Measurements from ENCODE around the gene LGALSL.

LGALSL gene

DNA sequence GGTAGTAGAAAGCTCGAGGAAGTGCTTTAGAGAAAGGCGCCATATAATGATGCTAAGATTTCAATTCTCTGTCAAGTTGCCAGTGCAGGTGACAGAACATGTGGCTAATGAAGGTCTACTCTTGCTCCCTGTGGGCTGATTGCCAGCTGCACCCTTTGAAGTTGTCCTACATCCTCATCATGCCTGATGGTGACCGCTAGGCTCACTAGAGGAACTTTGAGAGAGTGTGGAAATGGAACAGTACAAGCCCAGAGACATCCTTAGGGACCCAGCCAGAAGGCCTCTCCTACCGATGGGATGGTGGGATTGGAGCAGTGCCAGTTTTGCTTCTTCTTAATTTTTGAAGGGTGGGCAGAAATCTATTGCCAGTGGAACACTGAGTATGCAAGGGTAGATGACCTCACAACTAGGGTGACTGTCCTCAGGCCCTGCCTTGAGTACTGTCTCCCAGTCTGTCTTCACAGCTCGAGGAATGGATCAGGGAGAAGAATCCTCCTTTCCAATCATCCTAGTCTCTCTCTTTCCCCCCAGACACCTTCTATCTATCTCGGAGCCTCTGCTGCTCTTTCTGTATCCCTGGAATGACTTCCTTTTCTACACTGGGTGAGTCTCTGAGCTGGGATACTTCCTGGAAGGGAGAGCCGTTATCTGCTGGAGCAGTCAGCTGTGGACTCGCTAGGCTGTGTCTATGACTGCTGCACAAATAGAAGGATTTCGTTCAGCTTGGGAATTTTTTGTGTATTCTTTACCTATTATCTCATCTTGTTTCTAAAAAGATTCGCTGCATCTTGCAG, 33.5 kb downstream of the LGALSL start:
- H3K36me3 Mint-ChIP-seq (ENCODE audit: low read depth), result no peaks in the 10 kb centered on the region
- intact Hi-C loops (cut with micrococcal nuclease), result loop anchor here (1.0 kb wide), 1 partner anchor 156 kb away; no protein-coding TSS in a partner anchor
- peaks cover 20% of the 10 kb centered on the region for H3K4me1 Mint-ChIP-seq (ENCODE audit: low read depth)
- H3K27ac Mint-ChIP-seq, result no peak overlapping the region
- peaks cover 15% of the 10 kb centered on the region for H3K27me3 Mint-ChIP-seq
- no peaks in the 10 kb centered on the region for H3K9me3 Mint-ChIP-seq
- no peak overlapping the region for H3K4me3 Mint-ChIP-seq

DNA sequence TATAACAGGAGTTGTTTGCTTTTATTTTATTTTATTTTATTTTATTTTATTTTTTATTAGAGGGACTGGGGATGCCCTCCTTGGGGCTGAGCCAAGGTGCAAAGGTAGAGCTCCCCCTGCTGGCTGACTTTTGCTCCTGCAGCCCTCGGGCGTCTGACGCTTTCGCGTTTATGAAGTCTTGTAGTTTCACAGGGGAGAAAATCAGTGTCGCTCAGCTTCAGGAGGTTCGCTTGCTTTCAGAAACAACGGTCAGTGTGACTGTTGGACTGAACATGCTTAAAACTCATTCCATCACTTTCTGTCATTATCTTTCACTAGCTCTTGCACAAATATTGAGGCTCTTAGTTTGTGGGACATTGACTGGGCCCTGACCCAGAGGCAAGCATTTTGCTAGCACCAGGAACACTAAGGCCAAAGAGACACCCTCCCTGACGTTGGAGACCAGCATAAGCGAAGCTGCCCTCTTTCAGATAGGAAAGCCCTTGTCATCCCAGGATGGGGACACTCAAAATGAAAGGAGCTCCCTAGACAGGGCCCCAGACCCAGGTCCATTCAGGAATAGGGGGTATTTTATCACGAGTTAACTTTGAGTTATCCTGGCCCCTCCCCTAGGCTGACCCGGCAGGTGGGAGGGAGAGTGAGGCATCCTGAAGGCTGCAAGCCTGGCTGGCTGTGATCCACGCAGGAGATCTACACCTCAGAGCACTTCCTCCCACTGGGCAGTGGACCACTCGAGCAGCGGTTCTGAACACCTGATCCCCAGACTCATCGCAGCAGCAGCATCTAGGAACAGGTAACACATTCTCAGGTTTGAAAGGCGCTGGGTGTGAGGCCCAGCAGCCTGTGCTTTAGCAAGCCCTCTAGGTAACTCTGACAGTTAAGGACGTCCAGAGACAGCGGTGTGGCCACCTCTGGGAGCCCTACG, 34.4 kb downstream of the LGALSL start:
- peaks cover 20% of the 10 kb centered on the region for H3K4me1 Mint-ChIP-seq (ENCODE audit: low read depth)
- no peaks in the 10 kb centered on the region for H3K9me3 Mint-ChIP-seq
- H3K27me3 Mint-ChIP-seq, result peaks cover 17% of the 10 kb centered on the region
- no peak overlapping the region for H3K4me3 Mint-ChIP-seq
- H3K27ac Mint-ChIP-seq, result no peak overlapping the region
- no peaks in the 10 kb centered on the region for H3K36me3 Mint-ChIP-seq (ENCODE audit: low read depth)
- intact Hi-C loops (cut with micrococcal nuclease), result loop anchor here (1.0 kb wide), 1 partner anchor 157 kb away; no protein-coding TSS in a partner anchor

DNA sequence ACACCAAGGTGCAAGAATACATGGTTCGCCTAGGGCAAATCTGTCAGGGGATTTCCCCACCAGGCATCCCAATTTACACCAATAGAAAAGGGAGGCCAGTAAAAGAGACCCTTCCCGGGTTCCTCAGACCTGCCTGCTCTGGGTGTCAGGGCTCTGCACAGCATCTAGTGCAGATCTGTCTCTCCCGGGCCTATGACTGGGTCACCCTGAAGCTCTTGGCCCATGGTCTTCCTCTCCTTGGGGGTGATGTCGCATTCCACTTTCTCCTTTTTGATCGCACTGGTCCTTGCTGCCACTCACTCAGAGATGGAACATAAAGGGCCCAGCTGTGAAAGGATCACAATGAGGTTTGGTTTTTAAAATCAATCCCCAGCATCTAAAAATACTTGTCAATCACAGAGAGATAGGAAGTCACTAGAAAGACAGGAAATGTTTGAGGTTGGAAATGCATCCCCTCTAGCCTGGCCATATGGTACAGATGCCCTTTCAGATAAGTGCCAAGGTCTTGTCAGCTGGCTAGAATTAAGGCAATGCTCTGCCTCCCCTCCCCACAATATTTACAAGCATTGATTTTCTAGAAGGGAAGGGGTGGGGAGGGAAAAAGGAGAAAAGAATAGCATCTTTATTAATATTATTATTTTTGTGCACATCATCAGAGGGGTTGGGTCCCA, 35.3 kb downstream of the LGALSL start:
- Mint-ChIP-seq H3K27ac (no peak overlapping the region), H3K36me3 (ENCODE audit: low read depth) (no peaks in the 10 kb centered on the region)
- intact Hi-C loops (cut with micrococcal nuclease), result no loop called here

DNA sequence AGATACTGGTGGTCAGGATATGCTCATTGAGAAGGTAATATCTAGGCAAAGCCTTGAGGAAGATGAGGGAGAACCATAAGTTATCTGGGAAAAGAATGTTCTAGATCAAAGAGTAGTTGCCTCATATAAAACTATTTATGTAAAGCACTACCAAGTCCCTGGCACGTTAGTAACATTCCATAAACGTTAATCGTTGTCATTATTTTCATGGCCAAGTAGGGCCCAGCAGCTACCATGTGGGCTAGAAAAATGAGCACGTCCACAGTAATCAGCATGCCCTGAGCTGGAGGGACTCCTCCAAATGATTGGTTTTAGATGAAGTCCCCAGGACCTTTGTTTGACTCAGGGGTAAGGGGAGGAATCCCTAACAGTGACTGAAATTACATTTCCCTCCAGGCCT, 37.5 kb downstream of the LGALSL start:
- H3K27me3 Mint-ChIP-seq, result peaks cover 14% of the 10 kb centered on the region
- no peak overlapping the region for H3K4me3 Mint-ChIP-seq
- intact Hi-C loops (cut with micrococcal nuclease), result loop anchor here (10.0 kb wide), 1 partner anchor 437 kb away; no protein-coding TSS in a partner anchor
- peaks cover 12% of the 10 kb centered on the region for H3K4me1 Mint-ChIP-seq (ENCODE audit: low read depth)
- no peaks in the 10 kb centered on the region for H3K9me3 Mint-ChIP-seq
- no peaks in the 10 kb centered on the region for H3K36me3 Mint-ChIP-seq (ENCODE audit: low read depth)
- H3K27ac Mint-ChIP-seq, result no peak overlapping the region

More for the DNA sequence above, 35.3 kb downstream of the LGALSL start:
- Mint-ChIP-seq H3K4me1 (ENCODE audit: low read depth) (peaks cover 20% of the 10 kb centered on the region), H3K9me3 (no peaks in the 10 kb centered on the region), H3K4me3 (no peak overlapping the region), H3K27me3 (peaks cover 17% of the 10 kb centered on the region)

DNA sequence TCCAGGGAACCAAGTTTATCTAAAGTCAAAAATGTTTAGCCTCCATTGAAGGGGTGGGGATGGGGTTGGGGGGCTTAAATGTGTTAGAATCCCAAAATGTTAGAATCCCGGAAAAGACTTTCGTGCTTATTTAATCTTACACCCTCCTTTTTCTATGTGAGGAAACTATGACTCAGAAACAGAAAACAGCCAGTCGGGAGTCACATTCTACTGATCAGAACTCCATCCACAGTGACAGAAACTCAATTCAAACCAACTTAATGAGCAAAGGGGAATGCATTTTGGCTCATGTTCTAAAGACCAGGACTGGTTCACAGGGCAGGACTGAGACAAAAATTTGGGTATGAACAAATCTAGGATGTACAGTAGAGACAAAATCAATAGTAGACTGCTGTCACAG, 38.3 kb downstream of the LGALSL start:
- Mint-ChIP-seq H3K27me3 (peaks cover 16% of the 10 kb centered on the region), H3K27ac (no peak overlapping the region), H3K4me3 (no peak overlapping the region), H3K36me3 (ENCODE audit: low read depth) (no peaks in the 10 kb centered on the region), H3K9me3 (no peaks in the 10 kb centered on the region), H3K4me1 (ENCODE audit: low read depth) (peaks cover 12% of the 10 kb centered on the region)
- intact Hi-C loops (cut with micrococcal nuclease), result loop anchor here (10.0 kb wide), 1 partner anchor 437 kb away; no protein-coding TSS in a partner anchor

DNA sequence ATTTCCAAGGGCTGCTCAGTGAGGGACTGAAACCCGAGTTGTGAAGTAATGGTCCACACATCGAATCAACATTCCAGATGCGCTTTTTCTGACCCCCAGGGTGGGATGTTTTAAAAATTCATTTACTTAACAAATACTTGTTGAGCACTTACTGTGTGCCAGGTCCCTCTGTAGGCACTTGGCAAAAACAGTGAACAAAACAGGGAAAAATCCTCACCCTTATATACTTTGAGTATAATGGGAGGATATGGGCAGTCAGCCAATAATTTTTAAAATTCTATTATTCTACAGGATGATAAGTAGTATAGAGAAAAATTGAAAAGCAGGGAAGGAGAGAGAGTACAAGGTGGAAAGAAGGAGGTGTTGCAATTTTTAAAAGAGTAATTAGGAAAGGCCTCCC, 38.9 kb downstream of the LGALSL start:
- Mint-ChIP-seq H3K27me3 (peaks cover 19% of the 10 kb centered on the region), H3K4me3 (no peak overlapping the region), H3K9me3 (no peaks in the 10 kb centered on the region), H3K27ac (no peak overlapping the region), H3K4me1 (ENCODE audit: low read depth) (peaks cover 12% of the 10 kb centered on the region), H3K36me3 (ENCODE audit: low read depth) (no peaks in the 10 kb centered on the region)
- intact Hi-C loops (cut with micrococcal nuclease), result loop anchor here (10.0 kb wide), 1 partner anchor 438 kb away; no protein-coding TSS in a partner anchor

DNA sequence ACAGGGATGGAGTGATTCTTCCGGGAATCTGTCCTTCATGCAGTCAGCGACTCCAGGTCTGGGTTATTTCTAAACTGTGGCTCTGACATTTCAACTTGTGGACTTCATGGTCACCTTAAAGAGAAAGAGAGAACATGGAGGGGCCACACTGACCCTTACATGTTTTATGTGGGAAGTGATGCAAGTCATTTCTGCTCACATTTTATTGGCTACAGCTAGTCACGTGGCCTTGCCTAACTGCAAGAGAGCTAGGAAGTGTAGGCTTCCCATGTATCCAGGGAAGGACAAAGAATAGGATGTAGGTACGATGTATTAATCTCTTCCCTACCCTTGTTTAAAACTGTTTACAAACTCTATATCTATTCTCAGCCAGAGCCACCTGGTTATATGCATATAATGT, 39.8 kb downstream of the LGALSL start:
- H3K4me1 Mint-ChIP-seq (ENCODE audit: low read depth), result peaks cover 17% of the 10 kb centered on the region
- intact Hi-C loops (cut with micrococcal nuclease), result loop anchor here (10.0 kb wide), 1 partner anchor 439 kb away; no protein-coding TSS in a partner anchor
- H3K4me3 Mint-ChIP-seq, result no peak overlapping the region
- no peaks in the 10 kb centered on the region for H3K9me3 Mint-ChIP-seq
- no peak overlapping the region for H3K27ac Mint-ChIP-seq
- H3K27me3 Mint-ChIP-seq, result peaks cover 25% of the 10 kb centered on the region
- no peaks in the 10 kb centered on the region for H3K36me3 Mint-ChIP-seq (ENCODE audit: low read depth)

DNA sequence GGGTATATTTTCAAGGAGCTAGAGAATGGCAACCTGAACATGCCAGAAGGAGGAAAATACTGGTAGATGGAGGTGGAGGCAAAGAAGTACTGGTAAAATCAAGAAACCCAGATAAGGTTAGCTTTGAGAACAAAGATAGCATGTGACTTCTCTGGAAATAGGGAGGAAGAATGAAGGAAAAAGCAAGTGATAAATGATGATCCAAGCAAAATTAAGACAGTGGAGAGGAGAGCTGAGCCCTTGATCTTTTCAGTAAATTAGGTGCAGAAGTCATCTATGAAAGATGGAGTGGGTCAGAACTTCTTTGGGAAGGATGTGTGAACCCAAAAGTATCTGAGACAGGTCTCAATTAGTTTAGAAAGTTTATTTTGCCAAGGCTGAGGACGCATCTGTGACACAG, 44.5 kb downstream of the LGALSL start:
- H3K4me3 Mint-ChIP-seq, result no peak overlapping the region
- no peaks in the 10 kb centered on the region for H3K36me3 Mint-ChIP-seq (ENCODE audit: low read depth)

DNA sequence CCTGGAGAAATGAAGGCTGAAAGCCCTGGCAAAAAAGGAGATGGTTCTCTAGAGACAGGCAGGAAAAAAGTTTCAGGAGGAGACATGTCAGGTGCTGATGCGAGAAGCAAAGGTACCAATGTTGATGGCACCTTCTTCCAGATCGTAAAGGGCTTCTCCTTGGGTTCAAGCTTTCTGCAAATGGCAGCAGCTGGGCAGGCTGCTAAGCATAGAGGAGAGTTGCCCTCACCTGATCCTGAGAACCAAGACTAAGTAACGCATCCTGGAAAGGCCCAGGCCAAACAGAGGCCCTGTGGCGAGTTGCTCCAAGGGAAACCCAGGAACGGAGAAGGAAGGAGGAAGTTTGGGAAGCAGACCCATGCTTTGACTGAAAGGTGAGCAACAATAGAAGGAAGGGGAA, 46.6 kb downstream of the LGALSL start:
- Mint-ChIP-seq H3K4me1 (ENCODE audit: low read depth) (peaks cover 35% of the 10 kb centered on the region), H3K27me3 (peaks cover 27% of the 10 kb centered on the region), H3K9me3 (no peaks in the 10 kb centered on the region), H3K27ac (no peak overlapping the region), H3K4me3 (no peak overlapping the region), H3K36me3 (ENCODE audit: low read depth) (no peaks in the 10 kb centered on the region)
- intact Hi-C loops (cut with micrococcal nuclease), result no loop called here

More for the DNA sequence above, 44.5 kb downstream of the LGALSL start:
- Mint-ChIP-seq H3K27ac (no peak overlapping the region), H3K4me1 (ENCODE audit: low read depth) (peaks cover 23% of the 10 kb centered on the region), H3K27me3 (peaks cover 27% of the 10 kb centered on the region), H3K9me3 (no peaks in the 10 kb centered on the region)
- intact Hi-C loops (cut with micrococcal nuclease), result loop anchor here (10.0 kb wide), 1 partner anchor 444 kb away; no protein-coding TSS in a partner anchor

DNA sequence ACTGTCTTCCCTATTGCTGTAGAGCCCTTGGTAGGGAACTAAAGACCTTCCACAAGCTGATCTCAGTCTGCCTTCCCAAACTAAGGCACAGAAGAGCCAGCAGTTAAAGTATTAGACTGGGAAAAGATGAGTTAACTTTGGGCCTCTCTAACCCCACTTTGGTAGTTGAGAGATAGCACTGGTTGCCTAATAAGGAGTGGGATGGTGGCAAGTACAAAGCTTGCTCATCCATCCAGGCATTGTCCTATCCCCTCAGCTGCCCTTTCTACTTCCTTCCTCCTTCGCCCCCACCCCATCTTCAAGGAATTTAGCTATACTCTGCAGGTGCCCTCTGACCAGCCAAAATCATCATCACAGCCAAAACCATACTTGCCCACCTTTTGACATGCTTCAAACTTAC, 48.0 kb downstream of the LGALSL start:
- Mint-ChIP-seq H3K27ac (no peak overlapping the region), H3K27me3 (peaks cover 22% of the 10 kb centered on the region), H3K4me3 (no peak overlapping the region), H3K36me3 (ENCODE audit: low read depth) (no peaks in the 10 kb centered on the region), H3K4me1 (ENCODE audit: low read depth) (peaks cover 35% of the 10 kb centered on the region), H3K9me3 (no peaks in the 10 kb centered on the region)
- intact Hi-C loops (cut with micrococcal nuclease), result no loop called here

DNA sequence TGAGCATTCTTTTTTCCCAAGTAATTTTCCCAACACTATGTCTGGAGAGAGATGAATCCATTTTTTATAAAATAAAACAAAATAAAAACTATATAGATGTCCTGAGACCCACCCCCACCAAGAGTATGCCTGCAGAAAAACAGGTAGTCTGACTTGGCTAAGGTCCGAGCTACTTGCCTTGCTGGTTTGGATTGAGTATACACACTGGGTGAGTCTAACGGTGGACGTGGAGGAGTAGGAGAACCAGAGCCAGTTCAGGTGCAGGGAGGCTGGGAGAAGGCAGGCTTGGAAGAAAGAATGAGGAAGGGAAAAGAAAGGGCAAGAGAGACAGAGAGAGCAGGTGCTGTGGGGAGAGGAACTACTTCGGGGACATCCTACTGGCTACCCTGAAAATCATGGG, 48.9 kb downstream of the LGALSL start:
- peaks cover 17% of the 10 kb centered on the region for H3K27me3 Mint-ChIP-seq
- H3K9me3 Mint-ChIP-seq, result no peaks in the 10 kb centered on the region
- H3K27ac Mint-ChIP-seq, result no peak overlapping the region
- no peaks in the 10 kb centered on the region for H3K36me3 Mint-ChIP-seq (ENCODE audit: low read depth)
- H3K4me1 Mint-ChIP-seq (ENCODE audit: low read depth), result peaks cover 35% of the 10 kb centered on the region
- intact Hi-C loops (cut with micrococcal nuclease), result no loop called here
- H3K4me3 Mint-ChIP-seq, result no peak overlapping the region

DNA sequence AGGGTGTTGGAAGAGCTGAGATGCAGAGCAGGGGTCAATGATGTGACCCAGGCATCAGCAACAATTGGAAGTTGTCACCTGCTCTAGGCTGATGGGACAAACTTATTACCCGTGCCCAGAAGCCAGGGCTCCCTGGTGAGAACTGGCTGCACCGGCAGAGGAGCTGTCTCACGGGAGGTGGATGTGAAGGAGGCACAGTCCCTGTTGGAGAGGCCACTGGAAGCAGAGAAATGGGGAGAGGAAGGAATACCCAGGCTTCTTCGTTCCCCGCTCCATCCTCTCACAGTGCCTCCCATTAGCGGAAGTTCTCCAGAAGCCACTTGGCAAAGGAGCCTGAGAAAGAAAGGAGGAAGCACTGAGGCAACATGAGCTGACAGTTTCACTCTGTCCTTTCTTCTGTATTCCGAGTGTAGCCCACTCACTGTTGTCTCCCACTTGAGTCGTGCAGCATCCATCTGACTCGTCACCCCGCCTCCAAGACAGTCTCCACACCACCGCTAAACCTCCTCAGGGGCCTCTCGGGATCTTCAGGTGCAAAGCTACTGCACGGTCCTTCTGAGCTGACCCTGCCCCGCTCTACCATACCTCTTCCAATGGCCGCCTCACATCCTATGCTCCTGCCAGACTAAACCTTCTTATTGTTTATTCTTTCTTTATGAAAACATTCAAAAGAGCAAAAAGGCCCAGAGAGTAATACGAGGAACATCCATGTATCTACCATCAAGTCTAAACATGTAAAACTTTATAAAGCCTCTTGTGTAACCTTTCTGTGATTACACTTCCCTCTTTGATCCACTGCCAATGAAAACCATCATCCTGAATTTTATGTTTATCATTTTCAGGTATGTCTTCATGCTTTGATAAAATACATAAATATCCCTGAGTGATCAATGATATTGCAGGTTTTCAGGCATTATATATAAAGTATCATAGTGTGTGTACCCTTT, 51.1 kb downstream of the LGALSL start:
- intact Hi-C loops (cut with micrococcal nuclease), result no loop called here
- Mint-ChIP-seq H3K4me1 (ENCODE audit: low read depth) (peaks cover 24% of the 10 kb centered on the region), H3K9me3 (no peaks in the 10 kb centered on the region), H3K4me3 (peak overlapping the region; percentile 39), H3K27ac (peak overlapping the region; percentile 56), H3K27me3 (peaks cover 6% of the 10 kb centered on the region), H3K36me3 (ENCODE audit: low read depth) (no peaks in the 10 kb centered on the region)

DNA sequence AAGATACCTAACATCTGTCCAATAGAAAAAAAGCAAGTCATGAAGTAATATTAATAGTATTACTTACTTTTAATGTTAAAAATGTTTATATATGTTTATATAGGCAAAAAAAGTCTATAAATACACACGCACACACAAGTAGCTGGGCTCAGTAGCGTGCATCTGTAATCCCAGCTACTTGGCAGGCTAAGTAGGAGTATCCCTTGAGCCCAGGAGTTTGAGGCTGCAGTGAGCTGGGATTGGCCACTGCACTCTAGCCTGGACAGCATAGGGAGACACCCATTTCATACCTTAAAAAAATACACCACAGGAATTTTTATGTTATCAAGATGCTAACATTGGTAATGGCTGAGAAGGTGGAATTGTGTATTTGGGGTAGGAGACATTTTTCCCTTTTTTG, 52.7 kb downstream of the LGALSL start:
- Mint-ChIP-seq H3K36me3 (ENCODE audit: low read depth) (no peaks in the 10 kb centered on the region), H3K27me3 (peaks cover 2% of the 10 kb centered on the region), H3K27ac (no peak overlapping the region), H3K9me3 (no peaks in the 10 kb centered on the region), H3K4me3 (no peak overlapping the region), H3K4me1 (ENCODE audit: low read depth) (peaks cover 18% of the 10 kb centered on the region)
- intact Hi-C loops (cut with micrococcal nuclease), result no loop called here

Measured in dendritic cell treated with granulocyte-macrophage colony-stimulating factor and Interleukin-4, amounts not matched to agents 40 ng/mL and 50 ng/mL, for 4 days (primary cell).